Right kidney (tissue), 1 donor: Measurements from ENCODE around the gene UBE2J2.
A peak's percentile ranks its signal among the peaks of the same experiment; 100 is the strongest.

ENCODE experiments used
- DNase-seq: peaks from one replicate; pipeline ENCODE4 v3.0.0-alpha.2; 2016

UBE2J2 gene

GRCh38 chr1:1310476-1311053, 36.9 kb upstream of the UBE2J2 start:
- DNase-seq: no peak

- DNase-seq: no peak
Measured at GRCh38 chr1:1310109-1310385, 36.4 kb upstream of the UBE2J2 start.

GRCh38 chr1:1309251-1310108, 35.8 kb upstream of the UBE2J2 start:
- peak; percentile 49 for DNase-seq

- peak; percentile 81 for DNase-seq
Measured at GRCh38 chr1:1308756-1309250, 35.1 kb upstream of the UBE2J2 start.

GRCh38 chr1:1307923-1308755, 34.5 kb upstream of the UBE2J2 start, which contains the start of the genes ACAP3 and PUSL1:
Gene ACAP3 (minus strand): TSS chr1:1307930. CDS start chr1:1307815, 115 bp downstream.
Gene PUSL1 (plus strand): TSS chr1:1308597. CDS start chr1:1308644, 47 bp downstream.
- DNase-seq: peak; percentile 98

GRCh38 chr1:1307261-1307922, 33.7 kb upstream of the UBE2J2 start:
- no peak for DNase-seq

- no peak for DNase-seq
Measured at GRCh38 chr1:1306661-1307260, 33.1 kb upstream of the UBE2J2 start.

- no peak for DNase-seq
Measured at GRCh38 chr1:1306070-1306660, 32.5 kb upstream of the UBE2J2 start.

GRCh38 chr1:1305300-1306069, 31.8 kb upstream of the UBE2J2 start:
- no peak for DNase-seq

- peak; percentile 68 for DNase-seq
Measured at GRCh38 chr1:1304331-1305299, 31.0 kb upstream of the UBE2J2 start.

GRCh38 chr1:1303736-1304135, 30.1 kb upstream of the UBE2J2 start:
- no peak for DNase-seq

- DNase-seq: no peak
Measured at GRCh38 chr1:1302951-1303509, 29.4 kb upstream of the UBE2J2 start.

GRCh38 chr1:1302006-1302430, 28.4 kb upstream of the UBE2J2 start:
- no peak for DNase-seq

- no peak for DNase-seq
Measured at GRCh38 chr1:1300352-1300739, 26.7 kb upstream of the UBE2J2 start.

GRCh38 chr1:1299686-1300351, 26.2 kb upstream of the UBE2J2 start:
- no peak for DNase-seq

GRCh38 chr1:1298861-1299685, 25.4 kb upstream of the UBE2J2 start:
- no peak for DNase-seq

GRCh38 chr1:1297802-1298424, 24.3 kb upstream of the UBE2J2 start:
- no peak for DNase-seq
